Effector memory CD4-positive, alpha-beta T cell (primary cell): ENCODE results near the gene IRF8.
"Not testable (repeated sequence)": the region's sequence is repeated elsewhere in the genome, so short reads cannot be mapped to it uniquely, and the experiment has no call there.

ENCODE experiments used
- DNase-seq, 3 donors: peaks; one replicate each; pipeline ENCODE4 v3.0.0-alpha.2; 2020
- H3K27ac ChIP-seq: 2 replicates; pipeline ENCODE4 v1.7.0; 2013; ENCODE audit warnings: mild to moderate bottlenecking, low read length, moderate library complexity; ENCODE audit not compliant: insufficient read depth, poor library complexity, severe bottlenecking
- H3K27me3 ChIP-seq: replicated peaks from 2 replicates; pipeline ENCODE4 v1.7.0; 2013; ENCODE audit warnings: mild to moderate bottlenecking, low read length; ENCODE audit not compliant: insufficient read depth, control insufficient read depth, poor library complexity, severe bottlenecking
- H3K36me3 ChIP-seq: 2 replicates; pipeline ENCODE4 v1.7.0; 2013; ENCODE audit warnings: mild to moderate bottlenecking, low read length, moderate library complexity; ENCODE audit not compliant: control insufficient read depth, insufficient read depth
- H3K4me1 ChIP-seq: 2 replicates; pipeline ENCODE4 v1.7.0; 2013; ENCODE audit warnings: low read length, mild to moderate bottlenecking; ENCODE audit not compliant: control insufficient read depth, insufficient read depth, poor library complexity, severe bottlenecking
- H3K4me3 ChIP-seq: 2 replicates; pipeline ENCODE4 v1.7.0; 2013; ENCODE audit warnings: low read length, low read depth, mild to moderate bottlenecking; ENCODE audit not compliant: insufficient read depth, poor library complexity, severe bottlenecking
- H3K9me3 ChIP-seq: 2 replicates; pipeline ENCODE4 v1.7.0; 2013; ENCODE audit warnings: mild to moderate bottlenecking, low read length, moderate library complexity; ENCODE audit not compliant: control insufficient read depth

The IRF8 gene

GRCh38 chr16:85858571-85858970 lies 40.4 kb upstream of the IRF8 start:
- not testable (repeated sequence) for H3K36me3 ChIP-seq, DNase-seq, H3K4me3 ChIP-seq, H3K4me1 ChIP-seq, H3K9me3 ChIP-seq, H3K27me3 ChIP-seq, H3K27ac ChIP-seq

GRCh38 chr16:85858984-85859817 lies 39.8 kb upstream of the IRF8 start:
- no peaks in the 10 kb centered on the region for H3K4me1 ChIP-seq
- H3K27ac ChIP-seq = no peak overlapping the region
- no peaks in the 10 kb centered on the region for H3K36me3 ChIP-seq
- H3K9me3 ChIP-seq = no peaks in the 10 kb centered on the region
- no peaks in the 10 kb centered on the region for H3K27me3 ChIP-seq
- H3K4me3 ChIP-seq = no peak overlapping the region
- no peak for DNase-seq

GRCh38 chr16:85859818-85860125 lies 39.2 kb upstream of the IRF8 start:
- DNase-seq = no peak
- H3K4me3 ChIP-seq = no peak overlapping the region
- no peaks in the 10 kb centered on the region for H3K36me3 ChIP-seq
- no peaks in the 10 kb centered on the region for H3K27me3 ChIP-seq
- H3K4me1 ChIP-seq = no peaks in the 10 kb centered on the region
- H3K27ac ChIP-seq = no peak overlapping the region
- no peaks in the 10 kb centered on the region for H3K9me3 ChIP-seq

- Histone ChIP-seq H3K9me3 (no peaks in the 10 kb centered on the region), H3K36me3 (no peaks in the 10 kb centered on the region), H3K27ac (no peak overlapping the region), H3K4me1 (no peaks in the 10 kb centered on the region), H3K27me3 (no peaks in the 10 kb centered on the region), H3K4me3 (no peak overlapping the region)
- no peak for DNase-seq
Measured at GRCh38 chr16:85860413-85861094, 38.4 kb upstream of the IRF8 start.

GRCh38 chr16:85861095-85861825 lies 37.7 kb upstream of the IRF8 start:
- H3K4me1 ChIP-seq = no peaks in the 10 kb centered on the region
- no peak for DNase-seq

GRCh38 chr16:85862476-85863383 lies 36.2 kb upstream of the IRF8 start:
- Histone ChIP-seq H3K27me3 (no peaks in the 10 kb centered on the region), H3K4me3 (no peak overlapping the region), H3K36me3 (no peaks in the 10 kb centered on the region), H3K4me1 (no peaks in the 10 kb centered on the region), H3K9me3 (no peaks in the 10 kb centered on the region), H3K27ac (no peak overlapping the region)
- DNase-seq = no peak

More at GRCh38 chr16:85861095-85861825, 37.7 kb upstream of the IRF8 start:
- Histone ChIP-seq H3K36me3 (no peaks in the 10 kb centered on the region), H3K4me3 (no peak overlapping the region), H3K27ac (no peak overlapping the region), H3K9me3 (no peaks in the 10 kb centered on the region), H3K27me3 (no peaks in the 10 kb centered on the region)

- H3K4me1 ChIP-seq = no peaks in the 10 kb centered on the region
- H3K27ac ChIP-seq = no peak overlapping the region
- H3K4me3 ChIP-seq = no peak overlapping the region
- no peaks in the 10 kb centered on the region for H3K36me3 ChIP-seq
- no peaks in the 10 kb centered on the region for H3K27me3 ChIP-seq
- DNase-seq = no peak
- H3K9me3 ChIP-seq = no peaks in the 10 kb centered on the region
Measured at GRCh38 chr16:85863384-85863774, 35.6 kb upstream of the IRF8 start.

GRCh38 chr16:85864965-85865364 lies 34.0 kb upstream of the IRF8 start:
- DNase-seq = no peak
- Histone ChIP-seq H3K4me3 (no peak overlapping the region), H3K27me3 (no peaks in the 10 kb centered on the region), H3K9me3 (no peaks in the 10 kb centered on the region), H3K27ac (no peak overlapping the region), H3K36me3 (no peaks in the 10 kb centered on the region), H3K4me1 (no peaks in the 10 kb centered on the region)

- Histone ChIP-seq H3K4me1 (no peaks in the 10 kb centered on the region), H3K27me3 (no peaks in the 10 kb centered on the region), H3K27ac (no peak overlapping the region), H3K36me3 (no peaks in the 10 kb centered on the region), H3K9me3 (no peaks in the 10 kb centered on the region), H3K4me3 (no peak overlapping the region)
- no peak for DNase-seq
Measured at GRCh38 chr16:85867189-85867588, 31.8 kb upstream of the IRF8 start.
